Left colon (tissue), 2 donors: ENCODE data around the gene WDFY2. TPM values are rescaled to one million over a fixed set of nuclear protein-coding genes. Genes with fewer than 3 reads are reported as not detected.

Experiments used
- ATAC-seq: fragments of 200-7000 bp; cut with Tn5 transposase; one replicate; pipeline ENCODE4 v1.9.1; 2020; ENCODE audit warnings: mild to moderate bottlenecking, moderate library complexity
- DNase-seq, 2 donors: peaks; one replicate each; pipeline ENCODE4 v3.0.0-alpha.2; 2020
- intact Hi-C, 2 donors: fragments of 100-400 bp; cut with DNase I in 1 of 2; cut with micrococcal nuclease in 1 of 2; formaldehyde crosslinking; loops; one replicate each; pipeline versions ENCODE4 v1.11.2 to v1.14.0; 2022; cut with DNase I, micrococcal nuclease
- total RNA-seq, 2 donors: library from RNA; stranded (reverse); fragmentation: NEBNext Ultra II Directional; extraction: Animal tissue kit (Norgen Biotek cat#: 25700); gene quantifications; one replicate each; pipeline ENCODE4 v1.2.1, GENCODE V29; 2021
- donor health status: DM: no; HTN: no; CAD: no.
- donor health status: DM: yes; HTN: yes; CAD: no.

The WDFY2 gene
- total RNA-seq, 2 donors from 2014 or later, result 4.2 to 4.7 TPM

GRCh38 chr13:51745243-51745642 is 161.0 kb downstream of the WDFY2 start:
- DNase-seq (no peak), ATAC-seq (no peak)
- intact Hi-C loops, result no loop called here

GRCh38 chr13:51746802-51747201 is 162.5 kb downstream of the WDFY2 start:
- ATAC-seq (no peak), DNase-seq (no peak)
- intact Hi-C loops, result no loop called here

GRCh38 chr13:51747438-51748434 is 163.5 kb downstream of the WDFY2 start:
- intact Hi-C loops, result no loop called here
- DNase-seq (no peak), ATAC-seq (no peak)

- intact Hi-C loops, result no loop called here
- no peak for ATAC-seq
- DNase-seq, result no peak
These were observed 172.4 kb downstream of the WDFY2 start for GRCh38 chr13:51756651-51757050.

- ATAC-seq (no peak), DNase-seq (no peak)
- intact Hi-C loops, result no loop called here
These were observed 174.4 kb downstream of the WDFY2 start for GRCh38 chr13:51758691-51759090.

GRCh38 chr13:51759240-51759639 is 175.0 kb downstream of the WDFY2 start:
- intact Hi-C loops, result no loop called here
- DNase-seq, result no peak
- ATAC-seq, result no peak

- DNase-seq (no peak), ATAC-seq (no peak)
- intact Hi-C loops, result no loop called here
These were observed 176.3 kb downstream of the WDFY2 start for GRCh38 chr13:51760592-51760991.

- no peak for ATAC-seq
- intact Hi-C loops, result no loop called here
- DNase-seq, result no peak
These were observed 177.5 kb downstream of the WDFY2 start for GRCh38 chr13:51761643-51762350.

GRCh38 chr13:51763486-51763885 is 179.2 kb downstream of the WDFY2 start:
- ATAC-seq (no peak), DNase-seq (no peak)
- intact Hi-C loops, result no loop called here

- intact Hi-C loops, result no loop called here
- DNase-seq, result peak; percentile 50 to 68
These were observed 180.2 kb downstream of the WDFY2 start for GRCh38 chr13:51764184-51765141.

GRCh38 chr13:51765142-51765515 is 180.9 kb downstream of the WDFY2 start:
- DNase-seq (no peak), ATAC-seq (no peak)
- intact Hi-C loops, result no loop called here

More at GRCh38 chr13:51764184-51765141, 180.2 kb downstream of the WDFY2 start:
- ATAC-seq, result peak; percentile 88

GRCh38 chr13:51767100-51767499 is 182.8 kb downstream of the WDFY2 start:
- intact Hi-C loops, result no loop called here
- ATAC-seq (no peak), DNase-seq (no peak)

GRCh38 chr13:51768378-51768921 is 184.2 kb downstream of the WDFY2 start:
- ATAC-seq (no peak), DNase-seq (no peak)
- intact Hi-C loops, result no loop called here

GRCh38 chr13:51768976-51769375 is 184.7 kb downstream of the WDFY2 start:
- ATAC-seq (no peak), DNase-seq (no peak)
- intact Hi-C loops, result no loop called here

GRCh38 chr13:51769455-51770127 is 185.3 kb downstream of the WDFY2 start:
- no peak for ATAC-seq
- intact Hi-C loops, result no loop called here
- DNase-seq, result no peak

GRCh38 chr13:51770160-51770559 is 185.9 kb downstream of the WDFY2 start:
- no peak for ATAC-seq

GRCh38 chr13:51770681-51771417 is 186.6 kb downstream of the WDFY2 start:
- intact Hi-C loops, result no loop called here
- no peak for ATAC-seq
- no peak for DNase-seq

More at GRCh38 chr13:51770160-51770559, 185.9 kb downstream of the WDFY2 start:
- DNase-seq, result no peak
- intact Hi-C loops, result no loop called here
